Gastroesophageal sphincter (tissue), 4 donors: ENCODE results near the gene OPN5. TPM values are rescaled to one million over a fixed set of nuclear protein-coding genes. Genes with fewer than 3 reads are reported as not detected.

Source experiments
- ATAC-seq: fragments of 150-250 bp; one replicate; pipeline ENCODE4 v1.9.1; 2016; ENCODE audit warnings: mild to moderate bottlenecking, moderate library complexity
- H3K27ac ChIP-seq, 4 donors: fragments of 200-600 bp; sonication (generic) in 3 of 4; 1 replicate in 3 of 4; 2 replicates in 1 of 4; pipeline ENCODE4 v1.5.1; 2016 to 2019
- H3K27me3 ChIP-seq: fragments of 200-600 bp; sonication (generic); one replicate; pipeline ENCODE4 v1.5.1; 2019
- H3K36me3 ChIP-seq, 2 donors: fragments of 200-600 bp; sonication (generic); one replicate each; pipeline ENCODE4 v1.5.1; 2019; ENCODE audit warnings: control low read depth in 1 of 2
- H3K4me1 ChIP-seq, 3 donors: fragments of 200-600 bp; sonication (generic); 1 replicate in 2 of 3; 2 replicates in 1 of 3; pipeline ENCODE4 v1.5.1; 2016 to 2019; ENCODE audit warnings: control low read depth in 2 of 3
- H3K4me3 ChIP-seq, 2 donors: fragments of 200-600 bp; sonication (generic); one replicate each; pipeline ENCODE4 v1.5.1; 2019; ENCODE audit warnings: mild to moderate bottlenecking in 1 of 2, moderate library complexity in 1 of 2
- H3K9me3 ChIP-seq, 3 donors: fragments of 200-600 bp; sonication (generic); one replicate each; pipeline ENCODE4 v1.5.1; 2017 to 2019; ENCODE audit warnings: control low read depth in 2 of 3
- EP300 ChIP-seq: sonication (generic); formaldehyde crosslinking; IDR thresholded peaks from one replicate; pipeline ENCODE4 v1.6.1; 2017; ENCODE audit warnings: antibody characterized with exemption, mild to moderate bottlenecking
- POLR2A ChIP-seq, 2 donors: fragments of 450-650 bp; IDR thresholded peaks; one replicate each; pipeline ENCODE4 v1.6.1; 2017; ENCODE audit warnings: antibody characterized with exemption in 2 of 2, mild to moderate bottlenecking in 2 of 2, moderate library complexity in 1 of 2
- POLR2AphosphoS5 ChIP-seq: sonication (generic); formaldehyde crosslinking; IDR thresholded peaks from one replicate; pipeline ENCODE4 v1.6.1; 2017; ENCODE audit warnings: antibody characterized with exemption
- WGBS, 2 donors: methylation state at CpG; one replicate each; pipeline ENCODE4 v1.1.5; 2018; ENCODE audit warnings: low coverage in 1 of 2; 5-methylcytosine and 5-hydroxymethylcytosine counted together
- total RNA-seq, 4 donors: library from RNA; depleted of rRNA; stranded (reverse); fragments of >200 nt; gene quantifications; one replicate each; pipeline ENCODE4 v1.1.0, GENCODE V29; 2016
- TF ChIP-seq, protein P1 (sequence below), 4 experiments: fragments of 200-600 bp in 2 of 4; fragments of 450-650 bp in 2 of 4; sonication (generic) in 1 of 4; IDR thresholded peaks; one replicate each; pipeline ENCODE4 v1.5.1; 2017 to 2019; ENCODE audit warnings: antibody characterized with exemption in 4 of 4, mild to moderate bottlenecking in 2 of 4, moderate library complexity in 2 of 4

OPN5 gene
- total RNA-seq, 4 donors from 2014 or later: 0.08 TPM; not detected in 3

DNA sequence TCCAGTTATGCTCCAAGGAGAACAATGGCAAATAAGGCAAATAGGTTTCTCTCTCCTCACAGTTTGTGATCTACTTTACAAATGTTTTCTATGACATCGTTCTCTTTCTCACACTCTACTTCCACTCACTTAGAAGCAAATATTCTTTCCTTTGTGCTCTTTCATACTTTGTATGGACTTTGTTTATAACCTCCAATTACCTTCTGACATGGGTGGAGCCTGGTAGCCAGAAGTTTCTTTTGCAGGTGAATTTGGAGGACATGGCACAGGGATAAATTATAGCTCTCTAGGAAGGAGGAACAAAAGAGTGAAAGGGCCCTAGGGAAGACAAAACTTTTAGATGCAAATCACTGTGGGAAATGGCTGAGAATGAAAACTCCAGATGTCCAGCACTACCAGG is 69.3 kb downstream of the OPN5 start:
- no peaks in the 10 kb centered on the region for H3K27me3 ChIP-seq
- no peaks in the 10 kb centered on the region for H3K4me1 ChIP-seq
- ATAC-seq: no peak
- no peak overlapping the region for H3K4me3 ChIP-seq
- no peaks in the 10 kb centered on the region for H3K36me3 ChIP-seq
- WGBS, 2 donors: 93 to 100% methylated on average over 1 of the region's 1 CpG
- no peaks in the 10 kb centered on the region for H3K9me3 ChIP-seq
- TF ChIP-seq POLR2AphosphoS5 (no peak), EP300 (no peak), POLR2A (IDR thresholded peaks at IDR 0.05) (no peak)
- TF ChIP-seq, protein P1, sequence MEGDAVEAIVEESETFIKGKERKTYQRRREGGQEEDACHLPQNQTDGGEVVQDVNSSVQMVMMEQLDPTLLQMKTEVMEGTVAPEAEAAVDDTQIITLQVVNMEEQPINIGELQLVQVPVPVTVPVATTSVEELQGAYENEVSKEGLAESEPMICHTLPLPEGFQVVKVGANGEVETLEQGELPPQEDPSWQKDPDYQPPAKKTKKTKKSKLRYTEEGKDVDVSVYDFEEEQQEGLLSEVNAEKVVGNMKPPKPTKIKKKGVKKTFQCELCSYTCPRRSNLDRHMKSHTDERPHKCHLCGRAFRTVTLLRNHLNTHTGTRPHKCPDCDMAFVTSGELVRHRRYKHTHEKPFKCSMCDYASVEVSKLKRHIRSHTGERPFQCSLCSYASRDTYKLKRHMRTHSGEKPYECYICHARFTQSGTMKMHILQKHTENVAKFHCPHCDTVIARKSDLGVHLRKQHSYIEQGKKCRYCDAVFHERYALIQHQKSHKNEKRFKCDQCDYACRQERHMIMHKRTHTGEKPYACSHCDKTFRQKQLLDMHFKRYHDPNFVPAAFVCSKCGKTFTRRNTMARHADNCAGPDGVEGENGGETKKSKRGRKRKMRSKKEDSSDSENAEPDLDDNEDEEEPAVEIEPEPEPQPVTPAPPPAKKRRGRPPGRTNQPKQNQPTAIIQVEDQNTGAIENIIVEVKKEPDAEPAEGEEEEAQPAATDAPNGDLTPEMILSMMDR (IDR thresholded peaks at IDR 0.05): no peak
- H3K27ac ChIP-seq: no peak overlapping the region

DNA sequence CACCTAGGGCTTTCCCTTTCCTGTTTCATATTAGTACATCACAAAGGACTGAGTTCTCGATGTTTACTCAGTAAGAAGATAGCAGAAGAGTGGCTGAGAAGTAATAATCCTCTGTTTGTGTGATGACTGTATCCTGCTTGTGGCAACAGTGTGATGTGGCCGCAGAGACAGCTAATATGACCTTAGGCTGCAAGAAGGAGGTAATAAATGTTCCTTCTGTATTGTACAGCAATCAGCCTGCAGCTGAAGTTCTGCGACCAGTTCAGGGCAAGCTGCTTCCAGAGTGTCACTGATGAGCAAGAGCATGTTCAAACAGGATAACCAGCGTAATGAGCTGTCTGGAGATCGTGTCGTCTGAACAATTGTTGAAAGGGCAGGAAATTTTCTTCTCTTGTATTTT is 70.9 kb downstream of the OPN5 start:
- 68 to 73% methylated on average over 6 of the region's 6 CpGs for WGBS, 2 donors
- ATAC-seq: no peak
- no peak overlapping the region for H3K4me3 ChIP-seq

DNA sequence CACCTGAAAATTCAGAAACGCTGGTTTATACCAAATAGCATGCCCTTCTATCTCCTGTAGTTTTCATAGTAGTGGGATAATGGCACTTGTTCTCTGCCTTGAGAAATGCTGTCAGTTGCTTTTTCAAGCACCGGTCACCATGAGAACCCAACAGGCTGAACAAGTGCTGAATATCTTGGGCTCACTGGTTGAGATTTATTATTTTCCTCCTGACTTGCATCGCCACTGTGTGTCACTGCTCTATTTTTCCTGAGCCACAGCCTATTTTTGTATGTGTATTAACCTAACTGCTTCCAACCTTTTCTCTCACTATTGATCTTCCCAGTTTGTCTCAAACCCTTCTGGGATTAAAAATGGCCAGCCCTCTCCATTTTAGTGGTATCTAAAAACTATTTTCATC is 71.9 kb downstream of the OPN5 start:
- Histone ChIP-seq H3K4me1 (no peaks in the 10 kb centered on the region), H3K9me3 (no peaks in the 10 kb centered on the region), H3K36me3 (no peaks in the 10 kb centered on the region), H3K4me3 (no peak overlapping the region), H3K27ac (no peak overlapping the region), H3K27me3 (no peaks in the 10 kb centered on the region)
- TF ChIP-seq, protein P1 (IDR thresholded peaks at IDR 0.05): no peak
- TF ChIP-seq POLR2A (IDR thresholded peaks at IDR 0.05): no peak
- TF ChIP-seq POLR2AphosphoS5: no peak
- TF ChIP-seq EP300: no peak
- ATAC-seq: no peak
- WGBS, 2 donors: 75 to 92% methylated on average over 3 of the region's 3 CpGs

More for the DNA sequence above, 70.9 kb downstream of the OPN5 start:
- H3K4me1 ChIP-seq: no peaks in the 10 kb centered on the region
- no peaks in the 10 kb centered on the region for H3K36me3 ChIP-seq
- H3K27ac ChIP-seq: no peak overlapping the region
- no peaks in the 10 kb centered on the region for H3K9me3 ChIP-seq
- H3K27me3 ChIP-seq: no peaks in the 10 kb centered on the region
- TF ChIP-seq POLR2AphosphoS5 (no peak), POLR2A (IDR thresholded peaks at IDR 0.05) (no peak), EP300 (no peak)
- TF ChIP-seq, protein P1 (IDR thresholded peaks at IDR 0.05): no peak

DNA sequence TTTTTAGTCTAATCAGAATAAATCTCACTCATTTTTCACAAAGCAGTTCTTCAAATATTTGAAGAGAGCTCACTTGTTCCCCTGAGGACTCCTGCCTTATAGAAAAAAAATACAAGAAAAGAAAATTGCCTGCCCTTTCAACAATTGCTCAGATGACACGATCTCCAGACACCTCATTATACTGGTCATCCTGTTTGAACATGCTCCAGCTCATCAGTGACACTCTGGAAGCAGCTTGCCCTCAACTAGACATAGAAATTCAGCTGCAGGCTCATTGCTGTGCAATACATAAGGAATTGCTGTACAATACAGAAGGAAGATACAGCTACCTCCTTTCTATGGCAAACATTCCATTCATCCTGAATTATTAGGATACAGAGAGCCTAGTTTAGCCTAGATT is 73.1 kb downstream of the OPN5 start:
- no peak for ATAC-seq
- 11 to 47% methylated on average over 1 of the region's 1 CpG for WGBS, 2 donors
- no peaks in the 10 kb centered on the region for H3K9me3 ChIP-seq
- TF ChIP-seq EP300 (no peak), POLR2AphosphoS5 (no peak), POLR2A (IDR thresholded peaks at IDR 0.05) (no peak)
- TF ChIP-seq, protein P1 (IDR thresholded peaks at IDR 0.05): no peak
- H3K27ac ChIP-seq: no peak overlapping the region
- no peaks in the 10 kb centered on the region for H3K4me1 ChIP-seq
- no peak overlapping the region for H3K4me3 ChIP-seq
- no peaks in the 10 kb centered on the region for H3K27me3 ChIP-seq
- H3K36me3 ChIP-seq: no peaks in the 10 kb centered on the region

DNA sequence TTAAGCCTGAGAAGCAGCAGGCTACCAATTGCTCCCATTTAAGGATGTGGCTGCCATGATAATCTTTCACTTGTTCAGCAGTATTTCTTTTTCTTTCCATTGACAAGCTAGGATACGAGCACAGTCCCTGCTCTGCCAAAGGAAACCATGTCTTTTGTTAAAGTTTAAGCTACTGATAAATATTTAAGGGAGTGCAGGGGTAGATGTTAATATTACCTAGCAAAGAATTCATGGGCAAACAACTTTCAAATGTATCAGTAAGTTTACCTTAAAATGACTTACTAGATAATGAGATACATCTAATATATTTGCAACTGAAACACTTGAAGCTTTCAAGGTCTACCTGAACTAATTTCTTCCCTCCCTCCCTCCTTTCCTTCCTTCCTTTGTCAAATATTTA is 77.3 kb downstream of the OPN5 start:
- no peak for TF ChIP-seq POLR2A (IDR thresholded peaks at IDR 0.05)
- TF ChIP-seq EP300: no peak
- TF ChIP-seq, protein P1 (IDR thresholded peaks at IDR 0.05): no peak
- no peak for TF ChIP-seq POLR2AphosphoS5
- 25 to 33% methylated on average over 1 of the region's 1 CpG for WGBS, 2 donors
- Histone ChIP-seq H3K4me1 (no peaks in the 10 kb centered on the region), H3K27me3 (no peaks in the 10 kb centered on the region), H3K27ac (no peak overlapping the region), H3K9me3 (no peaks in the 10 kb centered on the region), H3K36me3 (no peaks in the 10 kb centered on the region), H3K4me3 (no peak overlapping the region)
- ATAC-seq: no peak
